ENCODE results near the gene RPL12.

RPL12 gene

GRCh38 chr9:127411122-127411521 lies 40.1 kb downstream of the RPL12 start:
- Histone ChIP-seq H3K27me3 (no peaks in the 10 kb centered on the region), H3K4me3 (no peak overlapping the region), H3K9ac (peak overlapping the region in 3 of 11 experiments; percentile 52 to 71 (median 69); a peak in 4 of 22 replicates), H3K36me3 (peaks cover 0 to 6% (median 0%) of the 10 kb centered on the region in 11 experiments; a peak in 3 of 22 replicates), H3K4me1 (peaks cover 0 to 55% (median 16%) of the 10 kb centered on the region in 10 experiments; a peak in 13 of 20 replicates), H3K4me2 (peak overlapping the region in 5 of 11 experiments; percentile 38 to 85 (median 69); a peak in 10 of 22 replicates), H4K20me1 (peaks cover 0 to 7% (median 0%) of the 10 kb centered on the region in 11 experiments; a peak in 1 of 22 replicates), H3K9me3 (replicated peaks in 1 of 11) (no peaks in the 10 kb centered on the region), H3K27ac (peak overlapping the region in 5 of 11 experiments; percentile 3 to 86 (median 69); a peak in 7 of 22 replicates)
- TF ChIP-seq Cebpa-rat (IDR thresholded peaks at IDR 0.05): no peak

DNA sequence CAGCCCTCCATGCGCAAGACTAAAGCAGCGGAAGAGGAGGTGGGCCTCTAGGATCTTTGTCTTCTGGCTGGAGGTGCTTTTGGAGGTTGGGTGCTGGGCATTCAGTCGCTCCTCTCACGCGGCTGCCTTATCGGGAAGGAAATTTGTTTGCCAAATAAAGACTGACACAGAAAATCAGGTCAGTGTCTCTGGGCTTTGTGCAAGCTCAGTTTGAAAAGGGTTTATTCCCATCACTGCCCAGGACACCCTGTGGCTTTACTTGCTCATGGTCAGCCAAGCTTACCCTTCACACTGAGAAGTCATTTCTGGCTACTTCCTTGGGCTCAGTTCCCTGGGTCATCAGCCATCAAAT lies 43.7 kb downstream of the RPL12 start:
- H3K4me2 ChIP-seq: no peak overlapping the region
- H3K4me3 ChIP-seq: no peak overlapping the region
- H3K4me1 ChIP-seq: peaks cover 0 to 28% (median 17%) of the 10 kb centered on the region in 10 experiments; a peak in 13 of 20 replicates
- TF ChIP-seq Cebpa-rat (IDR thresholded peaks at IDR 0.05): no peak
- H3K9ac ChIP-seq: no peak overlapping the region
- peaks cover 0 to 35% (median 10%) of the 10 kb centered on the region in 11 experiments; a peak in 12 of 22 replicates for H3K36me3 ChIP-seq
- peaks cover 0 to 35% (median 0%) of the 10 kb centered on the region in 11 experiments; a peak in 6 of 22 replicates for H4K20me1 ChIP-seq
- H3K27me3 ChIP-seq: no peaks in the 10 kb centered on the region
- H3K9me3 ChIP-seq (replicated peaks in 1 of 11): no peaks in the 10 kb centered on the region
- H3K27ac ChIP-seq: no peak overlapping the region

DNA sequence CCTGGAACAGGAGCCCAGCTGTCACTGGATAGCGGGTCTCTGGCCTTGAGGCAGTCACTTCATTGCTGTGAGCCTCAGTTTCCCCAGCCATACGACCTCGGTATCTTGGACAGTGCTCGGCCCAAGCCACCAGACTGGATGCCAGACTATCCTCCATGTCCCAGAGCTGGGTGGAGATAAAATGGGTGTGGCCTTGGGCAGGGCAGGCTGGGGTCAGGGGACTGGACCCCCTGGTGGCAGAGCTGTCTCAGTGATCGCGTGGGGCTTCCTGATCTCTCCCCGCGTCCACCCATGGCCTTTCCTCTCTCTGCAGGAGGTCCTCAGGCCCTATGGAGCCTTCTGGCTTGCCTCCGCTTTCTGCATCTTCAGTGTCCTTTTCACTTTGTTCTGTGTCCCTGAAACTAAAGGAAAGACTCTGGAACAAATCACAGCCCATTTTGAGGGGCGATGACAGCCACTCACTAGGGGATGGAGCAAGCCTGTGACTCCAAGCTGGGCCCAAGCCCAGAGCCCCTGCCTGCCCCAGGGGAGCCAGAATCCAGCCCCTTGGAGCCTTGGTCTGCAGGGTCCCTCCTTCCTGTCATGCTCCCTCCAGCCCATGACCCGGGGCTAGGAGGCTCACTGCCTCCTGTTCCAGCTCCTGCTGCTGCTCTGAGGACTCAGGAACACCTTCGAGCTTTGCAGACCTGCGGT lies 44.3 kb downstream of the RPL12 start:
- Histone ChIP-seq H3K9me3 (replicated peaks in 1 of 11) (no peaks in the 10 kb centered on the region), H3K36me3 (peaks cover 0 to 40% (median 10%) of the 10 kb centered on the region in 11 experiments; a peak in 12 of 22 replicates), H4K20me1 (peaks cover 0 to 40% (median 0%) of the 10 kb centered on the region in 11 experiments; a peak in 7 of 22 replicates), H3K9ac (no peak overlapping the region), H3K4me2 (no peak overlapping the region), H3K27ac (no peak overlapping the region), H3K4me3 (no peak overlapping the region), H3K4me1 (peaks cover 0 to 24% (median 16%) of the 10 kb centered on the region in 10 experiments; a peak in 13 of 20 replicates), H3K27me3 (no peaks in the 10 kb centered on the region)
- TF ChIP-seq Cebpa-rat (IDR thresholded peaks at IDR 0.05): no peak

DNA sequence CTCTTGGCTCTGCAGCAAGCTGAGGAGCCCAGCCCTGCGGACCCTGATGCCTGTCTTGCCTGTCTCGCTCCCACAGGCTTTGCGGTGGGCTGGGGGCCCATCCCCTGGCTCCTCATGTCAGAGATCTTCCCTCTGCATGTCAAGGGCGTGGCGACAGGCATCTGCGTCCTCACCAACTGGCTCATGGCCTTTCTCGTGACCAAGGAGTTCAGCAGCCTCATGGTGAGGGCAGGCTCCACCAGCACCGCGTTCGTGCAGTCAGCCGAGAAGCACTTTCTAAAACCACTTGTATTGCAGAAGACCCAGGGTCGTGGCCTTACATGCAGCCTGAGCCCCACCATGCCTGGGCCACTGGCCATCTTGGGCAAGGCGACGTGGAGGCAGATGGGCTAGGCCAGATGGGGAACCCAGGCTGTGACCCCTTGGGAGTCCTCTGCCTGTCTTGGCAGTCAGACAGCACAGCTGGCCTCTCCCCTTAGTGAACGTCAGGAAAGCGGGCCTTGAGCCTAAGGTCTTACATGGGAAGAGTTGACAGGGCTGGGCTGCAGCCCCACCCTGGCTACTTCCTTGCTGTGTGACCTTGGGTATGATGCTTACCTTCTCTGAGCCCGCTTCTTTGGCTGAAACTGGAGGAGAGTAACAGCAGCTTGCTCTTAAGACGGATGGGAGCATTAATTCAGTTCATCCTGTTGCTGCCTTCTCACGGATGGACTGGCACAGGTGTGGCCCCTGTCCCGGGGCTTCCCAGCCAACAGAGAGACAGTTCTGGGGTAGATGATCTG lies 45.7 kb downstream of the RPL12 start:
- peak overlapping the region in 1 of 11 experiments; percentile 3; a peak in 1 of 22 replicates for H3K9ac ChIP-seq
- H3K27me3 ChIP-seq: no peaks in the 10 kb centered on the region
- no peak overlapping the region for H3K27ac ChIP-seq

DNA sequence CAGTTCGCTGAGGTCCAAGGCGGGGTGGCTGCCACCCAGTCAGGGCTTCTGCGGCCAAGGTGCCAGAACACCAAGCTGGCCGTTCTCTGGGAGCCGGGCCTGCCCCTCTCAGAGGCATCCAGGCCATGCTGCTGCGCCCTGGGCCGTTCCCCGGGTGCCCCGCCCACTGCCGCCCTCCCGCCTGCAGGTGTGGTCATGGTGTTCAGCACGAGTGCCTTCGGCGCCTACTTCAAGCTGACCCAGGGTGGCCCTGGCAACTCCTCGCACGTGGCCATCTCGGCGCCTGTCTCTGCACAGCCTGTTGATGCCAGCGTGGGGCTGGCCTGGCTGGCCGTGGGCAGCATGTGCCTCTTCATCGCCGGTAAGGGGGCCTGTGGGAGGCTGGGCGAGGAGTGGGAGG lies 46.6 kb downstream of the RPL12 start:
- Histone ChIP-seq H3K9me3 (replicated peaks in 1 of 11) (no peaks in the 10 kb centered on the region), H4K20me1 (peaks cover 0 to 49% (median 0%) of the 10 kb centered on the region in 11 experiments; a peak in 9 of 22 replicates), H3K4me1 (peaks cover 0 to 12% (median under 1%) of the 10 kb centered on the region in 10 experiments; a peak in 6 of 20 replicates), H3K4me2 (no peak overlapping the region), H3K9ac (no peak overlapping the region), H3K27ac (no peak overlapping the region), H3K36me3 (peaks cover 0 to 60% (median 10%) of the 10 kb centered on the region in 11 experiments; a peak in 13 of 22 replicates), H3K27me3 (no peaks in the 10 kb centered on the region), H3K4me3 (no peak overlapping the region)
- no peak for TF ChIP-seq Cebpa-rat (IDR thresholded peaks at IDR 0.05)

More for the DNA sequence above, 45.7 kb downstream of the RPL12 start:
- peaks cover 0 to 12% (median 7%) of the 10 kb centered on the region in 10 experiments; a peak in 13 of 20 replicates for H3K4me1 ChIP-seq
- H3K36me3 ChIP-seq: peaks cover 0 to 51% (median 10%) of the 10 kb centered on the region in 11 experiments; a peak in 13 of 22 replicates
- peaks cover 0 to 49% (median 0%) of the 10 kb centered on the region in 11 experiments; a peak in 7 of 22 replicates for H4K20me1 ChIP-seq
- H3K4me3 ChIP-seq: no peak overlapping the region
- no peak for TF ChIP-seq Cebpa-rat (IDR thresholded peaks at IDR 0.05)
- H3K4me2 ChIP-seq: no peak overlapping the region
- no peaks in the 10 kb centered on the region for H3K9me3 ChIP-seq (replicated peaks in 1 of 11)

DNA sequence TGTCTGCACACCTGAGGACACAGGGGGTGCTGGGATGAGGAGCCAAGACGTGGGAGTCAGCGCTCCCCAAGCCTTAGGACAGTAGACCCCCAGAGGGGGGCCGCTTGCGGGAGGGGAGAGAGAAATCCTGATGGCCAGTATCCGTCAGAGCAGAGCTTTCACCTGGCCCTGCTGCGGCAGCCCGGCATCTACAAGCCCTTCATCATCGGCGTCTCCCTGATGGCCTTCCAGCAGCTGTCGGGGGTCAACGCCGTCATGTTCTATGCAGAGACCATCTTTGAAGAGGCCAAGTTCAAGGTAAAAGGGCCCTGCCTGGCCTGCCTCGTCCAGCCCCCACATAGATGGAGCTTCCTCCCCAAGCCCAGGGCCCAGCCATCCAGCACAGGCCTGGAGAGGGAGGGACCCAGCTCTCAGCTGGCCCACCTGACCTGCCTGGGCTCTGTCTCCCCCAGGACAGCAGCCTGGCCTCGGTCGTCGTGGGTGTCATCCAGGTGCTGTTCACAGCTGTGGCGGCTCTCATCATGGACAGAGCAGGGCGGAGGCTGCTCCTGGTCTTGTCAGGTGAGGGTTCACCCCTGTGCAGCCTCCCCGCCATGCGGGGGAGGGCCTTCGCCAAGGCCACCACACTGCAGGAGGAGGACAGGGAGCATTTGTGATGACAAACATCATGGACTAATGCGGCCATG lies 47.6 kb downstream of the RPL12 start:
- H3K27ac ChIP-seq: no peak overlapping the region

DNA sequence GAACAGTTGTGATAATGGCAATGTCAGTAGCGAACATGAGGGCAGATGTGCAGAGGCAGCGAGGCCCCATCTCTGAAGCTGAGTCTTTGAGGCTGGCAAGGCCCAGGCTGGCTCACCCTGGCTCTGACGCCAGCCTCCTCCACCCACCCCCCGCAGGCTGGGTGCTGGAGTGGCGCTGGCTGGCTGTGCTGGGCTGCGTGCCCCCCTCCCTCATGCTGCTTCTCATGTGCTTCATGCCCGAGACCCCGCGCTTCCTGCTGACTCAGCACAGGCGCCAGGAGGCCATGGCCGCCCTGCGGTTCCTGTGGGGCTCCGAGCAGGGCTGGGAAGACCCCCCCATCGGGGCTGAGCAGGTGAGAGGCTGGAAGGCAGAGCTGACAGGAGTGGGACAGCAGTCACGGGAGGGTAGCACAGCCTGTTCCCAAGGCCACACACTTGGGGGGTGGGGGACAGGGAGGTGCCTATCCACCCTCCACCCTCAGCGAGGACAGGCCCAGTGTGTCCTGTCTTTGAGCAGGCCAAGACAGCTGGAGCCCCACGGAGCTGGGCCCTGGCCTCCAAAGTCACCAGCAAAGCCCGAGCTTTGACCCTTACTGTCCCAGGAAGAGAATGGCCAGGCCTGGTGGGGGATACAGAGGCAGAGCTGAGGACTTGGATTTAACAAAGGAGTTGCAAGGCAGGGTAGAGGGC lies 48.7 kb downstream of the RPL12 start:
- Histone ChIP-seq H3K4me1 (peaks cover 10 to 24% (median 13%) of the 10 kb centered on the region in 10 experiments), H3K9ac (no peak overlapping the region), H3K27ac (no peak overlapping the region), H4K20me1 (peaks cover 0 to 68% (median 18%) of the 10 kb centered on the region in 11 experiments; a peak in 17 of 22 replicates), H3K9me3 (replicated peaks in 1 of 11) (no peaks in the 10 kb centered on the region), H3K4me2 (no peak overlapping the region), H3K4me3 (no peak overlapping the region), H3K27me3 (peaks cover 0 to 15% (median 12%) of the 10 kb centered on the region in 11 experiments; a peak in 16 of 22 replicates), H3K36me3 (peaks cover 0 to 61% (median 10%) of the 10 kb centered on the region in 11 experiments; a peak in 13 of 22 replicates)
- no peak for TF ChIP-seq Cebpa-rat (IDR thresholded peaks at IDR 0.05)

More for the DNA sequence above, 47.6 kb downstream of the RPL12 start:
- Histone ChIP-seq H3K27me3 (peaks cover 0 to 4% (median 2%) of the 10 kb centered on the region in 11 experiments; a peak in 11 of 22 replicates), H3K4me1 (peaks cover 0 to 14% (median 3%) of the 10 kb centered on the region in 10 experiments; a peak in 17 of 20 replicates), H3K9ac (no peak overlapping the region), H3K9me3 (replicated peaks in 1 of 11) (no peaks in the 10 kb centered on the region), H4K20me1 (peaks cover 0 to 57% (median 8%) of the 10 kb centered on the region in 11 experiments; a peak in 17 of 22 replicates), H3K4me3 (no peak overlapping the region), H3K36me3 (peaks cover 0 to 61% (median 10%) of the 10 kb centered on the region in 11 experiments; a peak in 13 of 22 replicates), H3K4me2 (no peak overlapping the region)
- TF ChIP-seq Cebpa-rat (IDR thresholded peaks at IDR 0.05): no peak
